Keratinocyte (primary cell): ENCODE measurements around the gene SACS. TPM values are rescaled to one million over a fixed set of nuclear protein-coding genes. Genes with fewer than 3 reads are reported as not detected.

Experiments used
- DNase-seq: peaks from one replicate; pipeline ENCODE4 v3.0.0-alpha.2; 2011; ENCODE audit warnings: low read depth, missing footprints, low spot score
- FAIRE-seq: peaks from 2 replicates; lab custom pipeline; 2011; peaks lifted over from hg19 to GRCh38; lab: Jason Lieb, UNC
- H2AFZ ChIP-seq: 2 replicates; pipeline ENCODE4 v1.6.0; 2012; ENCODE audit warnings: low read length, control low read depth, inconsistent platforms; ENCODE audit not compliant: control insufficient read depth
- H3K27ac ChIP-seq: 2 replicates; pipeline ENCODE4 v1.5.1; 2011; ENCODE audit warnings: low read length; ENCODE audit not compliant: control insufficient read depth, insufficient read depth
- H3K27me3 ChIP-seq: 3 replicates; pipeline ENCODE4 v1.6.0; 2011; ENCODE audit warnings: low read length; ENCODE audit not compliant: control insufficient read depth, insufficient read depth; ENCODE audit errors: extremely low read depth
- H3K36me3 ChIP-seq, 2 experiments: 2 replicates in 1 of 2; 3 replicates in 1 of 2; pipeline ENCODE4 v1.5.1; 2011; ENCODE audit warnings: low read length in 2 of 2, mild to moderate bottlenecking in 1 of 2; ENCODE audit not compliant: control insufficient read depth in 2 of 2, insufficient read depth in 2 of 2; ENCODE audit errors: extremely low read depth in 1 of 2
- H3K4me1 ChIP-seq: 3 replicates; pipeline ENCODE4 v1.5.1; 2011; ENCODE audit warnings: low read length; ENCODE audit not compliant: control insufficient read depth, insufficient read depth; ENCODE audit errors: extremely low read depth
- H3K4me2 ChIP-seq: 3 replicates; pipeline ENCODE4 v1.6.0; 2011; ENCODE audit warnings: low read depth, low read length; ENCODE audit not compliant: control insufficient read depth, insufficient read depth; ENCODE audit errors: extremely low read depth
- H3K4me3 ChIP-seq, 3 experiments: fragments of 200-600 bp in 1 of 3; sonication (generic) in 1 of 3; 2 replicates in 2 of 3; 3 replicates in 1 of 3; pipeline ENCODE4 v1.5.1; 2011 to 2016; ENCODE audit warnings: low read length in 3 of 3, mild to moderate bottlenecking in 3 of 3, control low read depth in 2 of 3, inconsistent platforms in 1 of 3, low read depth in 1 of 3, mixed read lengths in 1 of 3, mixed run types in 1 of 3, moderate library complexity in 1 of 3; ENCODE audit not compliant: control insufficient read depth in 2 of 3, insufficient read depth in 2 of 3; ENCODE audit errors: extremely low read depth in 1 of 3
- H3K79me2 ChIP-seq: 2 replicates; pipeline ENCODE4 v1.6.0; 2012; ENCODE audit warnings: low read length; ENCODE audit not compliant: control insufficient read depth, insufficient read depth
- H3K9ac ChIP-seq: 3 replicates; pipeline ENCODE4 v1.6.0; 2011; ENCODE audit warnings: low read length; ENCODE audit not compliant: control insufficient read depth, insufficient read depth; ENCODE audit errors: extremely low read depth
- H3K9me1 ChIP-seq: 3 replicates; pipeline ENCODE4 v1.6.0; 2011; ENCODE audit warnings: low read length; ENCODE audit not compliant: control insufficient read depth, insufficient read depth; ENCODE audit errors: extremely low read depth
- H3K9me3 ChIP-seq: 2 replicates; pipeline ENCODE4 v1.5.1; 2012; ENCODE audit warnings: low read depth, low read length; ENCODE audit not compliant: control insufficient read depth
- H4K20me1 ChIP-seq: 3 replicates; pipeline ENCODE4 v1.6.0; 2011; ENCODE audit warnings: low read length; ENCODE audit not compliant: control insufficient read depth, insufficient read depth; ENCODE audit errors: extremely low read depth
- CTCF ChIP-seq, 3 experiments: IDR thresholded peaks in 1 of 3; conservative IDR thresholded peaks in 1 of 3; optimal IDR thresholded peaks in 1 of 3; 2 replicates in 2 of 3; 3 replicates in 1 of 3; pipeline versions ENCODE3 to v1.5.1; 2011; ENCODE audit warnings: low read length in 3 of 3, mild to moderate bottlenecking in 3 of 3, moderate library complexity in 2 of 3, control low read depth in 1 of 3, inconsistent platforms in 1 of 3; ENCODE audit not compliant: insufficient read depth in 2 of 3; ENCODE audit errors: extremely low read depth in 1 of 3
- EZH2 ChIP-seq: IDR thresholded peaks from one replicate; pipeline ENCODE4 v1.6.1; 2012; ENCODE audit warnings: inconsistent platforms, mild to moderate bottlenecking, low read length, moderate library complexity
- dilution Hi-C: fragments of 300-500 bp; cut with MboI; formaldehyde crosslinking; loops from one replicate; pipeline ENCODE4 v1.7.0; 2020; ENCODE audit warnings: low sequenced_read_pairs; ENCODE audit not compliant: extremely low pct_ligation_motif_present
- polyA plus RNA-seq, 5 experiments: library from polyadenylated mRNA; depleted of rRNA in 3 of 5; stranded (reverse) in 3 of 5; stranded (forward) in 1 of 5; unstranded in 1 of 5; fragments of >200 nt; gene quantifications; 1 replicate in 1 of 5; 2 replicates in 3 of 5; 3 replicates in 1 of 5; pipeline versions ENCODE4 v1.2.1 to v1.2.3, GENCODE V29; 2011 to 2012; ENCODE audit warnings: missing spikeins in 2 of 5, low read depth in 1 of 5, low replicate concordance in 1 of 5

SACS gene
- polyA plus RNA-seq, 1 donor (not counting 4 experiments of a cell fraction or from before 2014, with no cell fraction given): 13.5 TPM

- H3K9me3 ChIP-seq: no peaks in the 10 kb centered on the region
- no peaks in the 10 kb centered on the region for H3K36me3 ChIP-seq
- no peak for FAIRE-seq
- no peaks in the 10 kb centered on the region for H3K79me2 ChIP-seq
- peak overlapping the region; percentile 40 for H3K4me2 ChIP-seq
- no peaks in the 10 kb centered on the region for H4K20me1 ChIP-seq
- no peak overlapping the region for H3K4me3 ChIP-seq
- H2AFZ ChIP-seq: no peak overlapping the region
- TF ChIP-seq CTCF (optimal IDR thresholded peaks at IDR 0.05 in 1 of 3, IDR thresholded peaks at IDR 0.05 in 1 of 3, conservative IDR thresholded peaks at IDR 0.05 in 1 of 3; ENCODE audit: extremely low read depth in 1 of 3, insufficient read depth in 2 of 3, low read length in 3 of 3) (no peak), EZH2 (no peak)
- dilution Hi-C loops: no loop called here
- no peaks in the 10 kb centered on the region for H3K27me3 ChIP-seq
- H3K9me1 ChIP-seq: no peaks in the 10 kb centered on the region
- no peak overlapping the region for H3K27ac ChIP-seq
- DNase-seq: no peak
- no peak overlapping the region for H3K9ac ChIP-seq
- H3K4me1 ChIP-seq: no peaks in the 10 kb centered on the region
Measured at GRCh38 chr13:23469951-23470421, 36.5 kb upstream of the SACS start.

GRCh38 chr13:23468811-23469210 lies 35.3 kb upstream of the SACS start:
- dilution Hi-C loops: no loop called here
- H3K27ac ChIP-seq: no peak overlapping the region
- H3K79me2 ChIP-seq: no peaks in the 10 kb centered on the region
- no peak overlapping the region for H2AFZ ChIP-seq
- no peak overlapping the region for H3K4me3 ChIP-seq
- DNase-seq (no peak), FAIRE-seq (no peak)
- no peaks in the 10 kb centered on the region for H3K36me3 ChIP-seq
- no peaks in the 10 kb centered on the region for H3K9me3 ChIP-seq
- H3K4me1 ChIP-seq: no peaks in the 10 kb centered on the region
- TF ChIP-seq CTCF (optimal IDR thresholded peaks at IDR 0.05 in 1 of 3, IDR thresholded peaks at IDR 0.05 in 1 of 3, conservative IDR thresholded peaks at IDR 0.05 in 1 of 3; ENCODE audit: extremely low read depth in 1 of 3, insufficient read depth in 2 of 3, low read length in 3 of 3) (no peak), EZH2 (no peak)
- H4K20me1 ChIP-seq: no peaks in the 10 kb centered on the region
- H3K27me3 ChIP-seq: no peaks in the 10 kb centered on the region
- no peak overlapping the region for H3K9ac ChIP-seq
- H3K4me2 ChIP-seq: no peak overlapping the region
- H3K9me1 ChIP-seq: no peaks in the 10 kb centered on the region
